PC-3 (cell line): ENCODE results near the gene PVALEF.

Source experiments
- EZH2 ChIP-seq: fragments of 300-600 bp; sonication (generic); IDR thresholded peaks from one replicate; pipeline ENCODE4 v1.6.1; 2017; ENCODE audit warnings: antibody characterized with exemption, mild to moderate bottlenecking, low read length; ENCODE audit not compliant: unreplicated experiment
- EZH2phosphoT487 ChIP-seq: fragments of 300-600 bp; sonication (generic); IDR thresholded peaks from 2 replicates; pipeline ENCODE4 v1.6.1; 2018; ENCODE audit warnings: mild to moderate bottlenecking, antibody characterized with exemption, low read length, borderline replicate concordance
- TF ChIP-seq, protein P1 (sequence below): fragments of 300-600 bp; sonication (generic); conservative IDR thresholded peaks from 2 replicates; pipeline ENCODE4 v1.5.1; 2017; ENCODE audit warnings: antibody characterized with exemption, low read depth, mild to moderate bottlenecking, low read length

DNA sequence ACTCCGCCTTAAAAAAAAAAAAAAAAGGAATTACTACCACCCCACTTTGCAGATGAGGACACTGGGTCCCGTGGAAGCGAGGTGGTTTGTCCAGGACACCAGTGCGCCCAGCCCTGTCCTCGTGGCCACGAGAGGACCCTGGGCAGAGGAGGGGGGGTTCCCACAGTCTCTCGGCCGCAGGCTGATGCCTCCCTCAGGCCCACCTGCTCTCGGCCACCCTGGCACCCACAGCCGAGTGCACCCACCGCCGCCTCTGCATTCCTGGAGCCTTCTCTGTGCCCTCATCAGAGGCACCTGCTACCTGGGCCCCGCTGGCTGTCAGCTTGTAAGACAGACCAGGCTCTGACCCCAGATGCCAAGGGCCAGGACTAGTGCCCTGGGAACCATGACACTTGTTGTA, 28.1 kb upstream of the PVALEF start:
- TF ChIP-seq, protein P1, sequence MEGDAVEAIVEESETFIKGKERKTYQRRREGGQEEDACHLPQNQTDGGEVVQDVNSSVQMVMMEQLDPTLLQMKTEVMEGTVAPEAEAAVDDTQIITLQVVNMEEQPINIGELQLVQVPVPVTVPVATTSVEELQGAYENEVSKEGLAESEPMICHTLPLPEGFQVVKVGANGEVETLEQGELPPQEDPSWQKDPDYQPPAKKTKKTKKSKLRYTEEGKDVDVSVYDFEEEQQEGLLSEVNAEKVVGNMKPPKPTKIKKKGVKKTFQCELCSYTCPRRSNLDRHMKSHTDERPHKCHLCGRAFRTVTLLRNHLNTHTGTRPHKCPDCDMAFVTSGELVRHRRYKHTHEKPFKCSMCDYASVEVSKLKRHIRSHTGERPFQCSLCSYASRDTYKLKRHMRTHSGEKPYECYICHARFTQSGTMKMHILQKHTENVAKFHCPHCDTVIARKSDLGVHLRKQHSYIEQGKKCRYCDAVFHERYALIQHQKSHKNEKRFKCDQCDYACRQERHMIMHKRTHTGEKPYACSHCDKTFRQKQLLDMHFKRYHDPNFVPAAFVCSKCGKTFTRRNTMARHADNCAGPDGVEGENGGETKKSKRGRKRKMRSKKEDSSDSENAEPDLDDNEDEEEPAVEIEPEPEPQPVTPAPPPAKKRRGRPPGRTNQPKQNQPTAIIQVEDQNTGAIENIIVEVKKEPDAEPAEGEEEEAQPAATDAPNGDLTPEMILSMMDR: no peak
- no peak for TF ChIP-seq EZH2
- TF ChIP-seq EZH2phosphoT487: no peak
